SK-N-SH (cell line): ENCODE results near the gene POLR1A.

Experiments
- FOSL2 ChIP-seq: IDR thresholded peaks from 2 replicates; pipeline ENCODE4 v1.4.0; 2012; ENCODE audit warnings: low read depth, mild to moderate bottlenecking, moderate library complexity, borderline replicate concordance
- SMC3 ChIP-seq: IDR thresholded peaks from 2 replicates; pipeline ENCODE4 v1.6.1; 2012; ENCODE audit warnings: low read depth, low read length, improper control_type of control experiment
- TF ChIP-seq, protein P1 (sequence below): fragments of 200-600 bp; sonication (generic); IDR thresholded peaks from 2 replicates; pipeline ENCODE4 v1.6.1; 2017; ENCODE audit warnings: antibody characterized with exemption, mild to moderate bottlenecking, moderate library complexity

DNA sequence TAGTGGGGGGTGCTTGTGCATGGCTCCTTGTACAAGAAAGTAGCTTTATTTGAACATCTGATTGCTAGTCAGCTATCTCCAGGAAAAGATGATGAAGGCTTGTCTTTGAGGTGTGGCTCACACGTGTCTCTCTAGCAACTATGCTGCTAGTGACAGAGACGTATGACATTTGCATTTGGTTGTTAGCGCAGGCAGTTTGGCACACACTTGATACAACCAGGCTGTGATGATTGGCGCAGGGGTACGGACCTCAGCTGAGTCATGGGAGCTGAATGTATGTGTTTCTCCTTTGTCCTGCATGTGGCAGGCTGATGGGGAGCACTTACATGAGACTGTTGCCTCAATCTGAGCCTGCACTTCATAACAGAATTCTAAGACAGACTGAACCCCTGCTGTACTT is 30.0 kb upstream of the POLR1A start:
- no peak for TF ChIP-seq SMC3
- no peak for TF ChIP-seq FOSL2
- TF ChIP-seq, protein P1, sequence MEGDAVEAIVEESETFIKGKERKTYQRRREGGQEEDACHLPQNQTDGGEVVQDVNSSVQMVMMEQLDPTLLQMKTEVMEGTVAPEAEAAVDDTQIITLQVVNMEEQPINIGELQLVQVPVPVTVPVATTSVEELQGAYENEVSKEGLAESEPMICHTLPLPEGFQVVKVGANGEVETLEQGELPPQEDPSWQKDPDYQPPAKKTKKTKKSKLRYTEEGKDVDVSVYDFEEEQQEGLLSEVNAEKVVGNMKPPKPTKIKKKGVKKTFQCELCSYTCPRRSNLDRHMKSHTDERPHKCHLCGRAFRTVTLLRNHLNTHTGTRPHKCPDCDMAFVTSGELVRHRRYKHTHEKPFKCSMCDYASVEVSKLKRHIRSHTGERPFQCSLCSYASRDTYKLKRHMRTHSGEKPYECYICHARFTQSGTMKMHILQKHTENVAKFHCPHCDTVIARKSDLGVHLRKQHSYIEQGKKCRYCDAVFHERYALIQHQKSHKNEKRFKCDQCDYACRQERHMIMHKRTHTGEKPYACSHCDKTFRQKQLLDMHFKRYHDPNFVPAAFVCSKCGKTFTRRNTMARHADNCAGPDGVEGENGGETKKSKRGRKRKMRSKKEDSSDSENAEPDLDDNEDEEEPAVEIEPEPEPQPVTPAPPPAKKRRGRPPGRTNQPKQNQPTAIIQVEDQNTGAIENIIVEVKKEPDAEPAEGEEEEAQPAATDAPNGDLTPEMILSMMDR = no peak
